CD4-positive, alpha-beta T cell (primary cell): Measurements from ENCODE around the gene TMEM203. TPM values are rescaled to one million over a fixed set of nuclear protein-coding genes. Genes with fewer than 3 reads are reported as not detected.

Experiments used
- ATAC-seq: fragments of 200-7000 bp; cut with Tn5 transposase; one replicate; pipeline ENCODE4 v1.10.0; 2022; ENCODE audit warnings: mild to moderate bottlenecking; ENCODE audit not compliant: poor library complexity
- CTCF ChIA-PET: fragments of 350-600 bp; sonication (Branson Sonifier 250); formaldehyde crosslinking; loops from one replicate; lab custom pipeline; 2021; ENCODE audit warnings: antibody characterized with exemption, inconsistent platforms; lab: Charles Lee
- POLR2A ChIA-PET: fragments of 350-600 bp; sonication (Branson Sonifier 250); formaldehyde crosslinking; loops from one replicate; lab custom pipeline; 2021; ENCODE audit warnings: antibody characterized with exemption, inconsistent platforms; lab: Charles Lee
- DNase-seq, 14 experiments: peaks; one replicate each; pipeline ENCODE4 v3.0.0-alpha.2; 2013 to 2020; ENCODE audit warnings: mixed read lengths in 2 of 14
- H3K27ac ChIP-seq, 2 donors: one replicate each; pipeline versions ENCODE4 v1.5.1 to v1.7.0; 2013; ENCODE audit warnings: low read length in 2 of 2, low read depth in 1 of 2, mild to moderate bottlenecking in 1 of 2
- H3K27me3 ChIP-seq, 2 experiments: 1 replicate in 1 of 2; 2 replicates in 1 of 2; pipeline versions ENCODE4 v1.6.1 to v1.7.0; 2013; ENCODE audit warnings: low read length in 2 of 2, control low read depth in 1 of 2, mild to moderate bottlenecking in 1 of 2, moderate library complexity in 1 of 2; ENCODE audit not compliant: insufficient read depth in 2 of 2, control insufficient read depth in 1 of 2
- H3K36me3 ChIP-seq: one replicate; pipeline ENCODE4 v1.6.1; 2013; ENCODE audit warnings: low read length, control low read depth; ENCODE audit not compliant: insufficient read depth
- H3K4me1 ChIP-seq: one replicate; pipeline ENCODE4 v1.6.1; 2013; ENCODE audit warnings: low read length, control low read depth; ENCODE audit not compliant: insufficient read depth
- H3K4me3 ChIP-seq: one replicate; pipeline ENCODE4 v1.5.1; 2013; ENCODE audit warnings: mild to moderate bottlenecking, low read length, moderate library complexity
- H3K9me3 ChIP-seq, 2 experiments: 1 replicate in 1 of 2; 2 replicates in 1 of 2; pipeline versions ENCODE4 v1.6.1 to v1.7.0; 2013; ENCODE audit warnings: low read length in 2 of 2, mild to moderate bottlenecking in 2 of 2, control low read depth in 1 of 2, moderate library complexity in 1 of 2; ENCODE audit not compliant: control insufficient read depth in 1 of 2, insufficient read depth in 1 of 2
- H3K27ac Mint-ChIP-seq: one replicate; pipeline ENCODE4 v1.8.0; 2020; ENCODE audit warnings: mixed read lengths
- H3K27me3 Mint-ChIP-seq: one replicate; pipeline ENCODE4 v1.8.0; 2021; ENCODE audit warnings: mixed read lengths
- H3K36me3 Mint-ChIP-seq: one replicate; pipeline ENCODE4 v1.8.0; 2021; ENCODE audit warnings: low read depth, mixed read lengths
- H3K4me1 Mint-ChIP-seq: one replicate; pipeline ENCODE4 v1.8.0; 2021; ENCODE audit warnings: low read depth, mixed read lengths
- H3K4me3 Mint-ChIP-seq: one replicate; pipeline ENCODE4 v1.8.0; 2020; ENCODE audit warnings: mild to moderate bottlenecking, mixed read lengths
- H3K9me3 Mint-ChIP-seq: one replicate; pipeline ENCODE4 v1.8.0; 2020; ENCODE audit warnings: mixed read lengths
- CTCF ChIP-seq: fragments of 200-600 bp; IDR thresholded peaks from one replicate; pipeline ENCODE4 v1.8.0; 2022; ENCODE audit warnings: antibody characterized with exemption, mild to moderate bottlenecking
- intact Hi-C, 2 experiments: fragments of 100-400 bp; cut with DNase I in 1 of 2; cut with micrococcal nuclease in 1 of 2; formaldehyde crosslinking; loops; one replicate each; pipeline versions ENCODE4 v1.15.1 to v1.9.0; 2023 to 2025; cut with DNase I, micrococcal nuclease
- total RNA-seq, 174 experiments: library from RNA in 2 of 174; stranded (reverse) in 2 of 174; gene quantifications; one replicate each; pipeline ENCODE4 v1.2.3 and lab custom pipeline; 2021 to 2026

The TMEM203 gene
- total RNA-seq, 2 experiments from 2014 or later: 18.2 to 18.7 TPM

GRCh38 chr9:137168904-137169856 lies 36.3 kb downstream of the TMEM203 start:
- no peak overlapping the region for H3K27ac Mint-ChIP-seq
- Histone ChIP-seq H3K27me3 (peaks cover 70 to 84% of the 10 kb centered on the region in 2 experiments), H3K27ac (no peak overlapping the region), H3K36me3 (no peaks in the 10 kb centered on the region), H3K4me1 (peaks cover 12% of the 10 kb centered on the region), H3K9me3 (peaks cover 0 to 48% of the 10 kb centered on the region in 2 experiments), H3K4me3 (no peak overlapping the region)
- no peaks in the 10 kb centered on the region for H3K4me1 Mint-ChIP-seq
- peak; percentile 34 for ATAC-seq
- peaks cover 36% of the 10 kb centered on the region for H3K27me3 Mint-ChIP-seq
- no peaks in the 10 kb centered on the region for H3K9me3 Mint-ChIP-seq
- H3K36me3 Mint-ChIP-seq: no peaks in the 10 kb centered on the region
- ChIA-PET CTCF (no interaction called here), POLR2A (no interaction called here)
- DNase-seq: peak in 1 of 14 experiments; percentile 38
- peak overlapping the region; percentile 38 for H3K4me3 Mint-ChIP-seq
- TF ChIP-seq CTCF: no peak
- intact Hi-C loops: no loop called here

DNA sequence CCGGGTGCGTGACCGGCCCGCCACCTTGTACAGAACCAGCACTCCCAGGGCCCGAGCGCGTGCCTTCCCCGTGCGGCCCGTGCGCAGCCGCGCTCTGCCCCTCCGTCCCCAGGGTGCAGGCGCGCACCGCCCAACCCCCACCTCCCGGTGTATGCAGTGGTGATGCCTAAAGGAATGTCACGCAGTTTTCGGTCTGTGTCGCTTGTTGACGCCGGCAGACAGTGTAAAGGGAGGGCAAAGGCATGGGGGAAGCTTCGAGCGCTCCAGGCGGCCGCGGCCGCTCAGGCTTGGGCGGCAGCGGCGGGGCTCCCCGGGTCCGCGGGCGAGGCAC lies 36.9 kb downstream of the TMEM203 start:
- peaks cover 8% of the 10 kb centered on the region for H3K4me1 ChIP-seq
- TF ChIP-seq CTCF: no peak
- no peaks in the 10 kb centered on the region for H3K36me3 ChIP-seq
- POLR2A ChIA-PET: no interaction called here
- Mint-ChIP-seq H3K9me3 (no peaks in the 10 kb centered on the region), H3K27me3 (peaks cover 39% of the 10 kb centered on the region), H3K36me3 (no peaks in the 10 kb centered on the region), H3K4me3 (no peak overlapping the region), H3K4me1 (no peaks in the 10 kb centered on the region), H3K27ac (no peak overlapping the region)
- peaks cover 73 to 86% of the 10 kb centered on the region in 2 experiments for H3K27me3 ChIP-seq
- H3K4me3 ChIP-seq: no peak overlapping the region
- peaks cover 0 to 48% of the 10 kb centered on the region in 2 experiments for H3K9me3 ChIP-seq
- DNase-seq (no peak), ATAC-seq (peak; percentile 26)
- intact Hi-C loops: no loop called here
- no peak overlapping the region for H3K27ac ChIP-seq
- CTCF ChIA-PET: no interaction called here

DNA sequence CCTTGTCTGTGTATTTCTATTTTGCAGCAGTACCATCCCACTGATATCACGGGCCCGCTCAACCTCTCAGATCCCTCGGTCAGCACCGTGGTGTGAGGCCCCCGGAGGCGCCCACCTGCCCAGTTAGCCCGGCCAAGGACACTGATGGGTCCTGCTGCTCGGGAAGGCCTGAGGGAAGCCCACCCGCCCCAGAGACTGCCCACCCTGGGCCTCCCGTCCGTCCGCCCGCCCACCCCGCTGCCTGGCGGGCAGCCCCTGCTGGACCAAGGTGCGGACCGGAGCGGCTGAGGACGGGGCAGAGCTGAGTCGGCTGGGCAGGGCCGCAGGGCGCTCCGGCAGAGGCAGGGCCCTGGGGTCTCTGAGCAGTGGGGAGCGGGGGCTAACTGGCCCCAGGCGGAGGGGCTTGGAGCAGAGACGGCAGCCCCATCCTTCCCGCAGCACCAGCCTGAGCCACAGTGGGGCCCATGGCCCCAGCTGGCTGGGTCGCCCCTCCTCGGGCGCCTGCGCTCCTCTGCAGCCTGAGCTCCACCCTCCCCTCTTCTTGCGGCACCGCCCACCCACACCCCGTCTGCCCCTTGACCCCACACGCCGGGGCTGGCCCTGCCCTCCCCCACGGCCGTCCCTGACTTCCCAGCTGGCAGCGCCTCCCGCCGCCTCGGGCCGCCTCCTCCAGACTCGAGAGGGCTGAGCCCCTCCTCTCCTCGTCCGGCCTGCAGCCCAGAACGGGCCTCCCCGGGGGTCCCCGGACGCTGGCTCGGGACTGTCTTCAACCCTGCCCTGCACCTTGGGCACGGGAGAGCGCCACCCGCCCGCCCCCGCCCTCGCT lies 37.5 kb downstream of the TMEM203 start:
- peaks cover 45% of the 10 kb centered on the region for H3K27me3 Mint-ChIP-seq
- H3K4me1 Mint-ChIP-seq: no peaks in the 10 kb centered on the region

More for the DNA sequence above, 37.5 kb downstream of the TMEM203 start:
- H3K27ac ChIP-seq: no peak overlapping the region
- TF ChIP-seq CTCF: no peak
- ChIA-PET POLR2A (no interaction called here), CTCF (no interaction called here)
- Mint-ChIP-seq H3K4me3 (no peak overlapping the region), H3K9me3 (no peaks in the 10 kb centered on the region), H3K36me3 (no peaks in the 10 kb centered on the region), H3K27ac (no peak overlapping the region)
- intact Hi-C loops: no loop called here
- peaks cover 0 to 48% of the 10 kb centered on the region in 2 experiments for H3K9me3 ChIP-seq
- H3K27me3 ChIP-seq: peaks cover 70 to 83% of the 10 kb centered on the region in 2 experiments
- ATAC-seq: peak; percentile 24
- H3K4me3 ChIP-seq: no peak overlapping the region
- no peaks in the 10 kb centered on the region for H3K36me3 ChIP-seq
- peaks cover 8% of the 10 kb centered on the region for H3K4me1 ChIP-seq
- DNase-seq: no peak
